ENCODE results near the gene NPW. TPM values are rescaled to one million over a fixed set of nuclear protein-coding genes. Genes with fewer than 3 reads are reported as not detected.

NPW gene
- total RNA-seq: under 1 TPM in 1 of 10 donors, not detected in 9; 0.39 TPM
- under 1 TPM in 1 of 2 donors, not detected in 1; 0.54 TPM for polyA plus RNA-seq
- long read RNA-seq, donor 1, partial matches to known transcripts: 0 of 1 reads
- long read RNA-seq, donor 1, other reads (novel, unspliced or antisense): 1 of 1 reads
- long read RNA-seq, donor 2: 0 reads
- long read RNA-seq, donor 3: 0 reads

- no peaks in the 10 kb centered on the region for H3K36me3 ChIP-seq
- peaks cover 16 to 55% (median 49%) of the 10 kb centered on the region in 7 donors for H3K27me3 ChIP-seq
- peaks cover 16 to 35% (median 30%) of the 10 kb centered on the region in 9 donors for H3K4me1 ChIP-seq
- H3K4me3 ChIP-seq: peak within 1 kb of the TSS in 4 of 10 donors; percentile 5 to 20 (median 10)
- TF ChIP-seq, protein P1, sequence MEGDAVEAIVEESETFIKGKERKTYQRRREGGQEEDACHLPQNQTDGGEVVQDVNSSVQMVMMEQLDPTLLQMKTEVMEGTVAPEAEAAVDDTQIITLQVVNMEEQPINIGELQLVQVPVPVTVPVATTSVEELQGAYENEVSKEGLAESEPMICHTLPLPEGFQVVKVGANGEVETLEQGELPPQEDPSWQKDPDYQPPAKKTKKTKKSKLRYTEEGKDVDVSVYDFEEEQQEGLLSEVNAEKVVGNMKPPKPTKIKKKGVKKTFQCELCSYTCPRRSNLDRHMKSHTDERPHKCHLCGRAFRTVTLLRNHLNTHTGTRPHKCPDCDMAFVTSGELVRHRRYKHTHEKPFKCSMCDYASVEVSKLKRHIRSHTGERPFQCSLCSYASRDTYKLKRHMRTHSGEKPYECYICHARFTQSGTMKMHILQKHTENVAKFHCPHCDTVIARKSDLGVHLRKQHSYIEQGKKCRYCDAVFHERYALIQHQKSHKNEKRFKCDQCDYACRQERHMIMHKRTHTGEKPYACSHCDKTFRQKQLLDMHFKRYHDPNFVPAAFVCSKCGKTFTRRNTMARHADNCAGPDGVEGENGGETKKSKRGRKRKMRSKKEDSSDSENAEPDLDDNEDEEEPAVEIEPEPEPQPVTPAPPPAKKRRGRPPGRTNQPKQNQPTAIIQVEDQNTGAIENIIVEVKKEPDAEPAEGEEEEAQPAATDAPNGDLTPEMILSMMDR (IDR thresholded peaks at IDR 0.05): no peak
- no peak within 1 kb of the TSS for H3K27ac ChIP-seq
- 1 to 4% methylated on average over 32 to 33 of the region's 33 CpGs for WGBS, 2 donors
- no peak for DNase-seq
- no peaks in the 10 kb centered on the region for H3K9me3 ChIP-seq
- no peak for ATAC-seq
- intact Hi-C loops (cut with DNase I): loop anchor here in 1 of 10 donors (10.0 kb wide), 1 partner anchor 45 kb away; no protein-coding TSS in a partner anchor
Observed at GRCh38 chr16:2019518-2019920, at the start of gene NPW. TSS of gene NPW (plus strand) at chr16:2019785.

DNA sequence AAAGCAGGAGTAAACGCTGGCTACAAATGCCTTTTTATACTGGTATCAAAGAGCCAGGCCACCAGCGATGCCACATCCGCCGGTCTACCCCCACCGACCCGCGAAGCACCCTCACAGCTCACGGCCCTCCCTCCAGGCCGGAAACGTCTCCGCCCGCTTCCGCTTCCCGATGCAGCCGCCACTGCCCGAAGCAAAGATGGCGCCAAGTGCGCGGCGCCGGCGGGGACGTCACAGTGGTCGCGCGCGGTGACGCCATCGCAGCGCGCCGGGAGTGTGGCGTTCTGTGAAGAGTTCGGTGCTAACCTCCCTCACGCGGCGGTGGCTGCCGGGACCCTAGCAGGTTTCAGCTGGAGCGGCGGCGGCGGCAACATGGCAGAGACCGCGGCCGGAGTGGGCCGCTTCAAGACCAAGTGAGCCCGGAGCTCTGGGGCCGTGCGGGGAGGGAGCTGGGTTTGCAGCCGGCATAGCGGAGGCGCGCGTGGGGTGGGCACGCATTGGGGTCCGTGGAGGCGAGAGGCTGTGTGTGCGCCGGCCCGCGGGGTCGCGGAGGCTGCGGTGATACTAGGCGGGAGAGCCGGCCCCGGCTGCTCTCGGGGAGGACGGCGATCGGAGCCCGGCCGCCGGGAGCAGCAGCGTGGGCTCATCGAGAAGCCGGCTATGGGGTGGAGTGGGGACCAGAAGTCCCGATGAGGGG lies 47.6 kb upstream of the NPW start, which contains the start of gene TBL3:
Gene TBL3, plus strand, starts transcription at position 258 of the 694 bp plus-strand sequence. Its CDS starts 112 bp downstream, at position 370.
- Histone ChIP-seq H3K4me1 (peaks cover 12 to 32% (median 21%) of the 10 kb centered on the region in 9 donors), H3K27ac (peak within 1 kb of the TSS; percentile 62 to 98 (median 88)), H3K4me3 (peak within 1 kb of the TSS; percentile 78 to 100 (median 91)), H3K27me3 (peaks cover 0 to 22% (median 10%) of the 10 kb centered on the region in 7 donors), H3K9me3 (no peaks in the 10 kb centered on the region), H3K36me3 (peaks cover 11 to 33% (median 28%) of the 10 kb centered on the region in 9 donors)
- intact Hi-C loops (cut with DNase I): no loop called here
- WGBS, 2 donors: 0% methylated on average over 72 to 78 of the region's 78 CpGs
- DNase-seq (peak; percentile 93 to 94), ATAC-seq (peak; percentile 87 to 97 (median 96))
- TF ChIP-seq, protein P1 (IDR thresholded peaks at IDR 0.05): no peak

DNA sequence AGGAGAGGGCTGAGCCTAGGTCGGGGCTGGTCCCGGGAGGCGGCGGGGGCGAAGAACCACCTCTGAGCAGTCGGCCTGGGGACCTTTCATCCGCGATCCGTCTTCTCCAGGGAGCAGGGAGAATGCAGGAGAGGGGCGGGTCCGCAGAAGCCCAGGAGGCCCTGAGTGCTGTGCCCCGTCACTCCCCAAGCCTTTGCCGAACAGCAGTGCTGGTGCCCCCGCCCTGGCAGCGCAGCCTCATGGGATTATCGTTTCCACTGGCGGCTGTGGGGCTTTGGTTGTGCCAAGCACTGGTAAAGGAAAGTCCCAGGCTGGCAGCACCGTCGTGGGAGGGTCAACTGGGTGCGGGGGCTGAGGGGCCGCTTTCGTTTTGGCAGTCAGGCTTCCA lies 47.1 kb upstream of the NPW start:
- DNase-seq: no peak
- TF ChIP-seq, protein P1 (IDR thresholded peaks at IDR 0.05): no peak
- Histone ChIP-seq H3K9me3 (no peaks in the 10 kb centered on the region), H3K4me3 (peak overlapping the region; percentile 78 to 100 (median 91)), H3K36me3 (peaks cover 12 to 38% (median 33%) of the 10 kb centered on the region in 9 donors), H3K27ac (peak overlapping the region in 6 of 10 donors; percentile 84 to 98 (median 88)), H3K27me3 (peaks cover 0 to 26% (median 16%) of the 10 kb centered on the region in 7 donors), H3K4me1 (peaks cover 12 to 32% (median 21%) of the 10 kb centered on the region in 9 donors)
- WGBS, 2 donors: 3 to 4% methylated on average over 22 of the region's 22 CpGs
- peak in 1 of 8 donors; percentile 1 for ATAC-seq
- intact Hi-C loops (cut with DNase I): no loop called here

DNA sequence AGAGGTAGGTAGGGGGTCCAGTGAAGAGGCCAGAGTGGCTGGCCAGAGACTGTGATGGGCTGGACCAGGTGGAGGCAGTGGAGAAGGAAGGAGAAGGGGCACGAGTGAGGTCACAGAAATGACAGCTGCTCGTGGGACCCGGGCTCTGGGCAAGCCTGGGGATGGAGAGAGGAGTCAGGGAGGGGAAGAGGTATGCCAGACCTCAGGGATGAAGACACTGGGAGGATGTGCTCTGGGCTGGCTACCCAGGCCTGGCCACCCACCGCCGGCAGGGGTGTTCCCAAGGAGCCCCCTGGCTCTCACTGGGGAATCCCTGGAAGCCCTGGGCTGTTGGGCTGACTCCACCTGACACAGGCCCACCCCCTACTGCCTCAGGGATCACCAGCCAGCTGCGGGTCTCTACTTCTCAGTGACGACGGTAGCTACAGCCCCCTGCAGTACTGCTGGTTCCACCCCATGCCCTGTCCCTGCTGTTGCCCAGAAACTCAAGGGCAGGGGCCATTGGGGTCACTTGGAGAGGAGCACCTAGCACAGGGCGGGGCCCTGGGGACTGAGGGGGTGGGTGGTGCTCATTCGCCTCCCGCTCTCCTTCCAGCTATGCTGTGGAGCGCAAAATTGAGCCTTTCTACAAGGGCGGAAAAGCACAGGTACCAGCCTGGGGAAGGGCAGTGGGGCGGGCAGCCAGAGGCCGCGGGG lies 46.0 kb upstream of the NPW start:
- no peak for DNase-seq
- TF ChIP-seq, protein P1 (IDR thresholded peaks at IDR 0.05): no peak
- H3K4me3 ChIP-seq: peak overlapping the region in 1 of 10 donors; percentile 86
- H3K4me1 ChIP-seq: peaks cover 12 to 32% (median 21%) of the 10 kb centered on the region in 9 donors
- intact Hi-C loops (cut with DNase I): no loop called here
- ATAC-seq: no peak
- peaks cover 12 to 49% (median 44%) of the 10 kb centered on the region in 9 donors for H3K36me3 ChIP-seq
- no peaks in the 10 kb centered on the region for H3K9me3 ChIP-seq
- WGBS, 2 donors: 92% methylated on average over 14 to 16 of the region's 16 CpGs
- peaks cover 1 to 38% (median 27%) of the 10 kb centered on the region in 7 donors for H3K27me3 ChIP-seq
- no peak overlapping the region for H3K27ac ChIP-seq
